Loucy (cell line): Measurements from ENCODE around the gene VASH2.

Experiments used
- EZH2phosphoT487 ChIP-seq: fragments of 200-600 bp; IDR thresholded peaks from 2 replicates; pipeline ENCODE4 v1.6.1; 2018; ENCODE audit warnings: antibody characterized with exemption, mild to moderate bottlenecking, moderate library complexity, borderline replicate concordance
- TF ChIP-seq, protein P1 (sequence below): fragments of 200-600 bp; sonication (generic); conservative IDR thresholded peaks from 2 replicates; pipeline ENCODE4 v1.5.1; 2014; ENCODE audit warnings: mild to moderate bottlenecking, antibody characterized with exemption, low read length

- TF ChIP-seq, protein P1, sequence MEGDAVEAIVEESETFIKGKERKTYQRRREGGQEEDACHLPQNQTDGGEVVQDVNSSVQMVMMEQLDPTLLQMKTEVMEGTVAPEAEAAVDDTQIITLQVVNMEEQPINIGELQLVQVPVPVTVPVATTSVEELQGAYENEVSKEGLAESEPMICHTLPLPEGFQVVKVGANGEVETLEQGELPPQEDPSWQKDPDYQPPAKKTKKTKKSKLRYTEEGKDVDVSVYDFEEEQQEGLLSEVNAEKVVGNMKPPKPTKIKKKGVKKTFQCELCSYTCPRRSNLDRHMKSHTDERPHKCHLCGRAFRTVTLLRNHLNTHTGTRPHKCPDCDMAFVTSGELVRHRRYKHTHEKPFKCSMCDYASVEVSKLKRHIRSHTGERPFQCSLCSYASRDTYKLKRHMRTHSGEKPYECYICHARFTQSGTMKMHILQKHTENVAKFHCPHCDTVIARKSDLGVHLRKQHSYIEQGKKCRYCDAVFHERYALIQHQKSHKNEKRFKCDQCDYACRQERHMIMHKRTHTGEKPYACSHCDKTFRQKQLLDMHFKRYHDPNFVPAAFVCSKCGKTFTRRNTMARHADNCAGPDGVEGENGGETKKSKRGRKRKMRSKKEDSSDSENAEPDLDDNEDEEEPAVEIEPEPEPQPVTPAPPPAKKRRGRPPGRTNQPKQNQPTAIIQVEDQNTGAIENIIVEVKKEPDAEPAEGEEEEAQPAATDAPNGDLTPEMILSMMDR, result no peak
- TF ChIP-seq EZH2phosphoT487, result no peak
These were observed 4.8 kb downstream of the VASH2 start for GRCh38 chr1:212955098-212955497.
